HG02759 (cell line): ENCODE results near the gene CSTB.

Source experiments
- ATAC-seq: cut with Tn5 transposase; IDR thresholded peaks from one replicate; pipeline ENCODE4 v1.9.1; 2021; ENCODE audit warnings: mild to moderate bottlenecking, moderate library complexity; ENCODE audit not compliant: unreplicated experiment

The CSTB gene

DNA sequence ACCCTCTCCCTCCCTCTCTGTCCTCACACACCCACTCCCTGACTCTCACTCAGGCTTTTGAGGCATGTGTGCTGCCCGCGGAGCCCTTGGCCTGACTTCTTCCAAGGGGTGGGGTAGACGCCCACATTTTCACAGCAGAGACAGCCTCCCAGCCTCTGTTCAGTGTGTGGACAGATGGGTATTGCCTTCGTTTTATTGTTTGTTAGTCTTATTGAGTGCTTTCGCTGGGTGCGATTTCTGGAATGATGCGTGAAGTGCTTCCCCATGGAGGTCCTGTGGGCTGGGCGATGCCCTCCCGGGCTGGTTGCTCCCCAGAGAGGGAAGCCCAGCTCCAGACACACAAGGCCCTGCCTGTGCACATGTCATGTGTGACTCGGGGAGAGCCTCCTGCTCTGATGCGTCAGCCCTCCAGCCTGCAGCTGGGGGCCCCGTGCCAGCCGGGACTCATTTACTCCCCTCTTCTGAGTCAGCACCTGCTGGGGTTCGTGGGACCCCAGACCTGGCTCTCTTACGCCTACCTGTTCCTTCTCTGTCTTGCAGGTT, 42.5 kb downstream of the CSTB start:
- no peak for ATAC-seq

GRCh38 chr21:43733060-43733459, 43.0 kb downstream of the CSTB start:
- ATAC-seq = no peak

GRCh38 chr21:43731891-43732711, 44.0 kb downstream of the CSTB start:
- ATAC-seq = no peak

DNA sequence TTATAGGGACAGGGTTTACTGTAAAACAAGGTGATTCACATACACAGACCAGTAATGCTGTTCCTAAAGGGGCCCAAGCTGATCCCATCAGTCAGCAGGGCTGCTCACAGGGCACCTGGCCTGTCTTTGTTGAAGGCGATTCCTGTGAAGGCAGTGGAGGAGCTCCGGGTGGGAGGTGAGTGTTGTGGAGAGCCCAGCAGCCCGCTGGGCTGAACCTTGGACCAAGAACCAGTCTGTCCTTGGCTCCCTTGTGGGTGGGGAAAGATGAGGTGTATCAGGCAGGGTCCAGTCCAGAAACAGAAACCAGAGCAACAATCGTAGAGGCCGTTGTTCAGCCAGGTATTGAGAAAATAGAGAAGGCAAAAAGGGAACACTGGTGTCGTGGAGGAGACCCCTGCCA, 44.6 kb downstream of the CSTB start:
- ATAC-seq = no peak

- peak; percentile 70 for ATAC-seq
These were observed 47.4 kb downstream of the CSTB start for GRCh38 chr21:43728467-43729390.

GRCh38 chr21:43728154-43728466, 48.0 kb downstream of the CSTB start:
- ATAC-seq = no peak

- ATAC-seq = no peak
These were observed 48.5 kb downstream of the CSTB start for GRCh38 chr21:43727519-43728153.

DNA sequence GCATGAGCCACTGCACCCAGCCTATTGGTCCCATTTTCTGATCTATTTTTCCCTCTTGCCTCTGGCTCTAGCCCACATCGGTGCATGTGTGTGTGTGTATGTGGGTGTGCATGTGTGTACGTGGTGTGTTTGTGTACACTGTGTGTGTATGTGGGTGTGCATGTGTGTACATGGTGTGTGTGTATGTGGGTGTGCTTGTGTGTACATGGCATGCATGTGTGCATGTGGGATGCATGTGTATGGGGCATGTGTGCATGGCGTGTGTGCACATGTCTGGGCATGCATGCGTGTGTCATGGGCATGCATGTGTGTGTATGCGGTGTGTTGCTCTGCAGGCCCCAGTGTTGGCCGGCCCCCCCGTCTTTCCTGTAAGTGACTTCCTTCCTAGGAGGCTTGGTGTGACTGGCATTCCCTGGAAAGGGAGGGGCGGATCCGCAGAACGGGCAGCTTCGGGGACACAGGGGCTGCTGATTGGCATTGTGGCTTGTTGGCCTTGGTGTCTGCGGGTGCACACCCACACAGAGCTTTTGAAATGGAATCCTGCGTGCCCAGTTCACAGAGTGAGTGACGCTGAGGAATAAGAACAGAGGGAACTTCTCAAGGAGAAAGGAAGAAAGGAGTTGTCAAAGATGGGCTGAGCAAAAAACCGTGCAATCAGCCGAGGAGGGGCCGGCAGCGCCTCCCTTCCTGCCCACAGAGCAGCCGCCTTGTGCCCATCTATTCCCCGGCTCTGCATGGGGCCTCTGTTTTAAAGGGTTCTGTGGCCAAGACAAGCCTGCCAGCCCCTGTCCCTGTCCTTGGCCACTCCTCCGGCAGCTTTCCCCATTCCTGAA, 49.2 kb downstream of the CSTB start:
- no peak for ATAC-seq
